AG10803 (cell line): Measurements from ENCODE around the gene C12orf57.

Experiments used
- DNase-seq: peaks from one replicate; pipeline ENCODE4 v3.0.0; 2010; ENCODE audit warnings: low read depth
- H3K4me3 ChIP-seq: 2 replicates; pipeline ENCODE4 v1.5.1; 2011; ENCODE audit warnings: mild to moderate bottlenecking, low read length, control low read depth
- TF ChIP-seq, protein P1 (sequence below): conservative IDR thresholded peaks from 2 replicates; pipeline ENCODE4 v1.5.1; 2011; ENCODE audit warnings: mild to moderate bottlenecking, low read length, control low read depth, inconsistent platforms

Gene C12orf57

DNA sequence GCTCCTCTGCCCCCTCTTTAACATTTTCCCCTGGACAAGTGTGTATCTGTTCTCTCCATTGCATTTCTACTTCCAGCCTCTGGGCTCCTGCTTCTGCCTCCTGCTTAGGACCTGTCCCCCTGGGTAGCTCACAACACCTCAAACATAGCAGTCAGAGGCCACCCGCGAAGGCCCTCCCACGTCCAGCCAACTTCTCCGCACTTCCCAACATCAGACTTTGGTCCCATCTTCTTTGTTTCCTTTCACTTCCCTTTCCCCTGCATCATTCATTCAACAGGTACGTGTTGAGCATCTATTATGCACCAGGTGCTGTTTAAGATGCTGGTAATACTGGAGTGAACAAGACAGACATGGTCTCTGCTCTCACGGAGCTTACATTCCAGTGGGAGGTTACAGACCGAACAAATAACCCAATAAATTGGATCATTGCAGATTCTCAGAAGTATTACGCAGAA is 3.1 kb downstream of the C12orf57 start:
- H3K4me3 ChIP-seq = no peak overlapping the region
- TF ChIP-seq, protein P1, sequence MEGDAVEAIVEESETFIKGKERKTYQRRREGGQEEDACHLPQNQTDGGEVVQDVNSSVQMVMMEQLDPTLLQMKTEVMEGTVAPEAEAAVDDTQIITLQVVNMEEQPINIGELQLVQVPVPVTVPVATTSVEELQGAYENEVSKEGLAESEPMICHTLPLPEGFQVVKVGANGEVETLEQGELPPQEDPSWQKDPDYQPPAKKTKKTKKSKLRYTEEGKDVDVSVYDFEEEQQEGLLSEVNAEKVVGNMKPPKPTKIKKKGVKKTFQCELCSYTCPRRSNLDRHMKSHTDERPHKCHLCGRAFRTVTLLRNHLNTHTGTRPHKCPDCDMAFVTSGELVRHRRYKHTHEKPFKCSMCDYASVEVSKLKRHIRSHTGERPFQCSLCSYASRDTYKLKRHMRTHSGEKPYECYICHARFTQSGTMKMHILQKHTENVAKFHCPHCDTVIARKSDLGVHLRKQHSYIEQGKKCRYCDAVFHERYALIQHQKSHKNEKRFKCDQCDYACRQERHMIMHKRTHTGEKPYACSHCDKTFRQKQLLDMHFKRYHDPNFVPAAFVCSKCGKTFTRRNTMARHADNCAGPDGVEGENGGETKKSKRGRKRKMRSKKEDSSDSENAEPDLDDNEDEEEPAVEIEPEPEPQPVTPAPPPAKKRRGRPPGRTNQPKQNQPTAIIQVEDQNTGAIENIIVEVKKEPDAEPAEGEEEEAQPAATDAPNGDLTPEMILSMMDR = no peak
- no peak for DNase-seq

DNA sequence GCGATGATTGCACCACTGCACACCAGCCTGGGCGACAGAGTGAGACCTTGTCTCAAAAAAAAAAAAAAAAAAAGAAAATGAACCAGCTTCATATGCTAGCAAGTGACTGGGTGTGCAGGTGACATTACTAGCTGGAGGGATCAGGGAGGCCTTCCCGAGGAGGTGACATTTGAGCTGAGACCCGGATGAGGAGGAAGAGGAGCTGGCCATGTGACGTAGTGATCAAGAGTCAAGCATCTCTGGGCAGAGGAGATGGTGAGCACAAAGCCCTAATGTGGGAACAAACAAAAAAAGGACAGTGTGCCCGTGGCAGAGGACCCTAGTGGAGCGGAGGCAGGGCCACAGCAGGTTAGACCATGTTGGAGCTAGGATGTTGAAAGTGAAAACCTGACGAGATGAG is 3.8 kb downstream of the C12orf57 start:
- H3K4me3 ChIP-seq = no peak overlapping the region

DNA sequence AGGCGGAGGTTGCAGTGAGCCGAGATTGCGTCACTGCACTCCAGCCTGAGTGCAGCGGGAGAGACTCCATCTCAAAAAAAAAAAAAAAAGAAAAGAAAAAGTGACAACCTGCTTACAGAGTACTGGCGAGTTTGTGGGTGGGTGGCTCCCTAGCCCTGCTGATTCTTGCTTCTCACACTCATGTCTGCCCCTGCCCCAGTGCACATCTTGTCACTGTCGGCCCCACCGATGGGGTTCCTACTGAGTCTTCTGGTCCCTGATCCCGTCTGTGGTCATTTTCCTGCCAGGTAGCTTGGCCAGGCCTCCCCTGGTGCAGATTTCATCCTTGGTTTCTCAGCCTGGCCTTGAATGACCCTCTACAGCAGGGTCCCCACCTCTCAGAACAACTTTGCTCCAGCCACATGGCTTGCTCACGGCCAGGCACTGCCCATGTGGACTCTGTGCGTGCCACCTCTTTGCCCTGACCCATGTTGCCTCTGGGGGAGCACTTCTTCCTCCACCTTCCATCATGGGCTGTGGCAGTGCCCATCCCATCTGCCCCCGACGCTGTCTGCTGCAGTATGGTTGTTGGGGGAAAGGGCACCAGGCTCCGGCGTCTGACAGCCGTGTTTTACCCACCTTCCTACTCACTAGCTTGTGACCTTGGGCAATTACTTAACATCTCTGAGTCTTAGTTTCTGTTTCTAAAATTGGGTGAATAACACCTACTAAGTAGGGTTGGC is 5.2 kb downstream of the C12orf57 start:
- TF ChIP-seq, protein P1 = no peak; the same call in 1 of the 2 replicates
- DNase-seq = no peak
- no peak overlapping the region for H3K4me3 ChIP-seq

More for the DNA sequence above, 3.8 kb downstream of the C12orf57 start:
- no peak for DNase-seq
- TF ChIP-seq, protein P1 = no peak

DNA sequence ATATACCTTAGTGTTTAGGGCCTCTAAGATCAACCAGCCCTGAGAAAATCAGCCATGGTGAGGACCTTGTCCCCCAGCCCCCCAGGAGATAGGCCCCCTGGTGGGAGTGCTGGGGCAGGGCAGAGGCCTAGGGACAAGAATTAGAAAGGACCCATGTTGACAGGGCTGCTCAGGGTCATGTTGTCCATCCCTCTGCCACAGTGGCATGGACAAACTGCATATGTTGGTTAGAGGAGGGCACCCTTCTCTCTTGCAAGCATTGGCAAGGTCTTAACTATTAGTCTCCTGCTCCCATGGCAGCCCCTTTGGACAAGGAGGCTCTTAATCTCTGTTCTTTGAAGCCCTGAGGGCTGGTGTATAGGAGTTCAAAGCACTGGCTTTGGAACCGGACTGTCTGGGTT is 6.6 kb downstream of the C12orf57 start:
- DNase-seq = no peak
- TF ChIP-seq, protein P1 = no peak; the same call in 1 of the 2 replicates

DNA sequence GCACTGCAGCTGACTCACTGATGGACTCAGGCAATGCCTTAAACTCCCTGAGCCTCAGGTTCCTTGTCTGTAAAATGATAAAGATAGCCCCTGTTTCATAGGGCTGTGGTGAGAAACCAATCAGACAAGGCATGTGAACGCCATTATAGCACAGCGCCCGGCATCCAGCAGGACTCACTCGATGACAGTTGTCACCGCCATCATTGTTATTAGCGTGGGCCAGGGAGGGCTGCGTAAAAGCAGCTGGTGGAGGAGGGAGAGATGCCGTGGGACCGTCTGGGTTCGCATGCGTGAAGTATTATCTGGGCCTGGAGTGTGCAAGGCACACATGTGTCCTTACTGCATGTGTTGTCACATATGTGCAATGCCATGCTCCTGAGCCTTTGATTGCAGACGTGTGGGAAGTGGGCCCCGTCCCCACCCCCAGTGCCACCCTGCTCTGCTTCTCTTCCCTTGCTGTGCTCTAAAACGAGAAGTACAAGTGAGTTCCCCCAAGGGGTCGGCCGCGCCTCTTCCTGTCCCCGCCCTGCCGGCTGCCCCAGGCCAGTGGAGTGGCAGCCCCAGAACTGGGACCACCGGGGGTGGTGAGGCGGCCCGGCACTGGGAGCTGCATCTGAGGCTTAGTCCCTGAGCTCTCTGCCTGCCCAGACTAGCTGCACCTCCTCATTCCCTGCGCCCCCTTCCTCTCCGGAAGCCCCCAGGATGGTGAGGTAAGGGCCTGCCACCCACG is 7.2 kb downstream of the C12orf57 start, which contains the start of gene PTPN6:
Gene PTPN6 (plus strand): TSS at position 546 of the 730 bp plus-strand sequence. CDS start 157 bp downstream, at position 703.
- TF ChIP-seq, protein P1 = no peak
- DNase-seq = no peak

More for the DNA sequence above, 6.6 kb downstream of the C12orf57 start:
- H3K4me3 ChIP-seq = no peak overlapping the region

DNA sequence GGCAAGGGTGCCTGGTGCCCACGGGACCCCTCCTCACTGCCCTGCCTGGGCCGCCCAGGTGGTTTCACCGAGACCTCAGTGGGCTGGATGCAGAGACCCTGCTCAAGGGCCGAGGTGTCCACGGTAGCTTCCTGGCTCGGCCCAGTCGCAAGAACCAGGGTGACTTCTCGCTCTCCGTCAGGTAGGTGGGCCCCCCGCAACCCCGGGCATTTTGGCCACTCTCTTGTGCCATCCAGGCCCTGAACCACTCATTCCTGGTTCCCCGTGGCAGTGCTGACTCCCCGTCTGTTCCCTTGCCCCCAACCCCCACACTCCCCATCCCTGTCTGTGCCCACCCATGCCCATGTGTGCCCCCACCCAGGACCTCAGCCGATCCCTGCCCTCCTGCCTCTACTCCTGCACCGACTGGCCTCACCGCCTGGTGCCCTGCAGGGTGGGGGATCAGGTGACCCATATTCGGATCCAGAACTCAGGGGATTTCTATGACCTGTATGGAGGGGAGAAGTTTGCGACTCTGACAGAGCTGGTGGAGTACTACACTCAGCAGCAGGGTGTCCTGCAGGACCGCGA is 7.8 kb downstream of the C12orf57 start:
- no peak for DNase-seq
- TF ChIP-seq, protein P1 = no peak
- no peak overlapping the region for H3K4me3 ChIP-seq

More for the DNA sequence above, 7.2 kb downstream of the C12orf57 start, which contains the start of gene PTPN6:
- H3K4me3 ChIP-seq = no peak within 1 kb of the TSS
